ENCODE results near the gene ARFGEF2. TPM values are rescaled to one million over a fixed set of nuclear protein-coding genes. Genes with fewer than 3 reads are reported as not detected.

Gene ARFGEF2
- total and polyA plus RNA-seq, 2 of the 8 experiments (the other 6 are each of a cell fraction or from before 2014, with no cell fraction given), result 8.1 to 21.8 TPM

DNA sequence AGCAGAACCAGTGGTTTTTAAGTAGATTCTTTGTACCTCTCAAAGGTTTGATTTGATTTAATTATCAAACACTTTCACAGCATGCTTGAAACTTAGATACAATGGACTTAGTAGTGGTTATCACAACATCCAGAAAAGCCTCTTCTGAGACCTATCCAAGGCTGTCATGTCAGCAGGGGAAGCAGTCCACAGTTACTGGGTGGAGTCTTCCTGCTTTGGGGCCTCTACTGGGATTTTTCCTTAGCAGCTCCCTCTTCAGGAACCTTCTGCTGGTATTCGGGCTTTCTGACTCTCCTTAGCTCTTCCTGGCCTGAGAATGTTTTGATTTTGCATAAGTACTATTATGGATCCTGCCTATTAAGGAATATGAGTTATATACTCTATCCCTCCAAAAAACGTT, 36.0 kb downstream of the ARFGEF2 start (continued):
- TF ChIP-seq EZH2 (IDR thresholded peaks at IDR 0.05; ENCODE audit: low read depth, low read length, severe bottlenecking) (no peak), SIX5 (IDR thresholded peaks at IDR 0.05; ENCODE audit: low read depth, low read length) (no peak), RAD21 (IDR thresholded peaks at IDR 0.05 in 1 of 2, conservative IDR thresholded peaks at IDR 0.05 in 1 of 2; ENCODE audit: low read depth in 2 of 2, low read length in 2 of 2) (no peak), POLR2AphosphoS5 (IDR thresholded peaks at IDR 0.05; ENCODE audit: low read depth, low read length) (no peak), ZNF274 (IDR thresholded peaks at IDR 0.05; ENCODE audit: borderline replicate concordance, extremely low read depth, low read length) (no peak)

Measured in H1 (cell line).